DOHH2 (cell line): ENCODE results near the gene ANXA3.

Experiments used
- H3F3A ChIP-seq: fragments of 200-600 bp; sonication (generic), shearing (Covaris generic); 2 replicates; pipeline ENCODE4 v1.6.0; 2016; ENCODE audit warnings: antibody characterized with exemption, mild to moderate bottlenecking; ENCODE audit not compliant: control insufficient read depth, insufficient read depth
- H3K27ac ChIP-seq: fragments of 200-600 bp; sonication (generic); 2 replicates; pipeline ENCODE4 v1.5.1; 2014; ENCODE audit warnings: low read depth, mild to moderate bottlenecking, low read length, moderate library complexity
- H3K27me3 ChIP-seq: fragments of 200-600 bp; sonication (generic); 2 replicates; pipeline ENCODE4 v1.6.1; 2014; ENCODE audit warnings: mild to moderate bottlenecking, low read length, mixed read lengths; ENCODE audit not compliant: control insufficient read depth
- H3K36me3 ChIP-seq: fragments of 200-600 bp; sonication (generic); 2 replicates; pipeline ENCODE4 v1.6.1; 2014; ENCODE audit warnings: mild to moderate bottlenecking, low read length, moderate library complexity, mixed read lengths; ENCODE audit not compliant: control insufficient read depth
- H3K4me1 ChIP-seq: fragments of 200-600 bp; sonication (generic); 2 replicates; pipeline ENCODE4 v1.6.1; 2014; ENCODE audit warnings: mild to moderate bottlenecking, low read length, mixed read lengths; ENCODE audit not compliant: control insufficient read depth
- H3K4me2 ChIP-seq: fragments of 200-600 bp; sonication (generic); 2 replicates; pipeline ENCODE4 v1.6.0; 2014; ENCODE audit warnings: mild to moderate bottlenecking, low read length, moderate library complexity
- H3K4me3 ChIP-seq: fragments of 200-600 bp; sonication (generic); 2 replicates; pipeline ENCODE4 v1.5.1; 2014; ENCODE audit warnings: mild to moderate bottlenecking, low read length, mixed read lengths
- H3K79me2 ChIP-seq: fragments of 200-600 bp; sonication (generic); 2 replicates; pipeline ENCODE4 v1.6.1; 2014; ENCODE audit warnings: mild to moderate bottlenecking, low read length, mixed read lengths; ENCODE audit not compliant: control insufficient read depth
- H3K9me2 ChIP-seq: fragments of 200-600 bp; sonication (generic); replicated peaks from 2 replicates; pipeline ENCODE4 v1.6.1; 2014; ENCODE audit warnings: mild to moderate bottlenecking, low read length, mixed read lengths; ENCODE audit not compliant: control insufficient read depth
- H3K9me3 ChIP-seq: fragments of 200-600 bp; sonication (generic); 2 replicates; pipeline ENCODE4 v1.6.1; 2014; ENCODE audit warnings: antibody characterized with exemption, low read length, mixed read lengths; ENCODE audit not compliant: control insufficient read depth, insufficient read depth
- H4K20me1 ChIP-seq: fragments of 200-600 bp; sonication (generic); 2 replicates; pipeline ENCODE4 v1.6.0; 2014; ENCODE audit warnings: low read depth, mild to moderate bottlenecking, antibody characterized with exemption, low read length, moderate library complexity; ENCODE audit not compliant: control insufficient read depth, insufficient read depth
- EZH2phosphoT487 ChIP-seq: fragments of 200-600 bp; sonication (generic); IDR thresholded peaks from 2 replicates; pipeline ENCODE4 v1.6.1; 2017; ENCODE audit warnings: borderline replicate concordance, mild to moderate bottlenecking, antibody characterized with exemption, low read length, moderate library complexity, mixed read lengths
- TF ChIP-seq, protein P1 (sequence below): fragments of 200-600 bp; sonication (generic); IDR thresholded peaks from one replicate; pipeline ENCODE4 v1.5.1; 2014; ENCODE audit warnings: antibody characterized with exemption, mild to moderate bottlenecking, low read depth, low read length; ENCODE audit not compliant: poor library complexity, severe bottlenecking

The ANXA3 gene

GRCh38 chr4:78567500-78568060 is 16.0 kb downstream of the ANXA3 start:
- H3K4me1 ChIP-seq, result no peaks in the 10 kb centered on the region
- no peaks in the 10 kb centered on the region for H3K36me3 ChIP-seq
- no peak for TF ChIP-seq EZH2phosphoT487
- TF ChIP-seq, protein P1, sequence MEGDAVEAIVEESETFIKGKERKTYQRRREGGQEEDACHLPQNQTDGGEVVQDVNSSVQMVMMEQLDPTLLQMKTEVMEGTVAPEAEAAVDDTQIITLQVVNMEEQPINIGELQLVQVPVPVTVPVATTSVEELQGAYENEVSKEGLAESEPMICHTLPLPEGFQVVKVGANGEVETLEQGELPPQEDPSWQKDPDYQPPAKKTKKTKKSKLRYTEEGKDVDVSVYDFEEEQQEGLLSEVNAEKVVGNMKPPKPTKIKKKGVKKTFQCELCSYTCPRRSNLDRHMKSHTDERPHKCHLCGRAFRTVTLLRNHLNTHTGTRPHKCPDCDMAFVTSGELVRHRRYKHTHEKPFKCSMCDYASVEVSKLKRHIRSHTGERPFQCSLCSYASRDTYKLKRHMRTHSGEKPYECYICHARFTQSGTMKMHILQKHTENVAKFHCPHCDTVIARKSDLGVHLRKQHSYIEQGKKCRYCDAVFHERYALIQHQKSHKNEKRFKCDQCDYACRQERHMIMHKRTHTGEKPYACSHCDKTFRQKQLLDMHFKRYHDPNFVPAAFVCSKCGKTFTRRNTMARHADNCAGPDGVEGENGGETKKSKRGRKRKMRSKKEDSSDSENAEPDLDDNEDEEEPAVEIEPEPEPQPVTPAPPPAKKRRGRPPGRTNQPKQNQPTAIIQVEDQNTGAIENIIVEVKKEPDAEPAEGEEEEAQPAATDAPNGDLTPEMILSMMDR, result no peak
- H3F3A ChIP-seq, result no peaks in the 10 kb centered on the region
- no peak overlapping the region for H3K4me2 ChIP-seq
- no peak overlapping the region for H3K4me3 ChIP-seq
- H3K79me2 ChIP-seq, result no peaks in the 10 kb centered on the region
- no peaks in the 10 kb centered on the region for H4K20me1 ChIP-seq
- H3K27ac ChIP-seq, result no peak overlapping the region
- H3K9me3 ChIP-seq, result no peaks in the 10 kb centered on the region
- no peaks in the 10 kb centered on the region for H3K9me2 ChIP-seq
- peaks cover 4% of the 10 kb centered on the region for H3K27me3 ChIP-seq

GRCh38 chr4:78568640-78569305 is 17.2 kb downstream of the ANXA3 start:
- Histone ChIP-seq H3K27me3 (peaks cover 4% of the 10 kb centered on the region), H3K9me3 (no peaks in the 10 kb centered on the region), H3K36me3 (no peaks in the 10 kb centered on the region), H3K4me2 (no peak overlapping the region), H3F3A (no peaks in the 10 kb centered on the region), H4K20me1 (no peaks in the 10 kb centered on the region), H3K79me2 (no peaks in the 10 kb centered on the region), H3K27ac (no peak overlapping the region), H3K4me3 (no peak overlapping the region), H3K4me1 (no peaks in the 10 kb centered on the region), H3K9me2 (no peaks in the 10 kb centered on the region)
- TF ChIP-seq, protein P1, result no peak
- no peak for TF ChIP-seq EZH2phosphoT487

DNA sequence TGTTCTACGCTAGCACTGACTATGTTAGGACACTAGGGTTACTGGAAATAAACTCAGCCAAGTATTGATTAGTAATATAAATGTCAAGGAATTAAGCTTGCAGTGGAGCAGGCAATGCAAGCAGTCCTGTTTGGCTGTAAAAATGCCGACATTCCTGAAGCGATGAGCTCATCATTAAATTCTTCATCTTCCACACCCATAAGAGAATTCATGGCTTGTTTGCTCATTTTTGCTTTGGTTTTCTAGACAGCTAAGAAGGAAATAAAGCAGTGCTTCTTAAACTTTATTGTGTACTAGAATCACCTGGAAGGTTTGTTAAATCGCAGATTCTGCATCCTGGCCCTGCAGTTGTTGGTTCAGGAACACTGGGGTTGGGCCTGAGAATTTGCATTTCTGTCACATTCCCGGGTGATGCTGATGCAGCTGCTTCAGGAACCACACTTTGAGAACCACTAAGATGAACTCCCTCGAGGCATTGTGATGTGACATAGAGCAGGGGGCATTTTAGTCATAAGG is 17.8 kb downstream of the ANXA3 start:
- no peaks in the 10 kb centered on the region for H3K9me3 ChIP-seq
- no peaks in the 10 kb centered on the region for H3K9me2 ChIP-seq
- no peaks in the 10 kb centered on the region for H3K79me2 ChIP-seq
- H3K4me2 ChIP-seq, result no peak overlapping the region
- peaks cover 4% of the 10 kb centered on the region for H3K27me3 ChIP-seq
- no peak overlapping the region for H3K27ac ChIP-seq
- H4K20me1 ChIP-seq, result no peaks in the 10 kb centered on the region
- no peaks in the 10 kb centered on the region for H3K36me3 ChIP-seq
- TF ChIP-seq EZH2phosphoT487, result no peak
- TF ChIP-seq, protein P1, result no peak
- H3K4me1 ChIP-seq, result no peaks in the 10 kb centered on the region
- no peak overlapping the region for H3K4me3 ChIP-seq
- H3F3A ChIP-seq, result no peaks in the 10 kb centered on the region
